Activated naive CD8-positive, alpha-beta T cell treated with anti-CD3 and anti-CD28 coated beads, Interleukin-2, amount 10 ng/mL, durations not matched to agents 7 days and 5 days (primary cell): ENCODE measurements around the gene MOG. TPM values are rescaled to one million over a fixed set of nuclear protein-coding genes. Genes with fewer than 3 reads are reported as not detected.
"Not testable (repeated sequence)": the region's sequence is repeated elsewhere in the genome, so short reads cannot be mapped to it uniquely, and the experiment has no call there.

ENCODE experiments used
- ATAC-seq: fragments of 150-1000 bp; cut with Tn5 transposase; one replicate; pipeline ENCODE4 v1.10.0; 2021; ENCODE audit warnings: low read depth, moderate library complexity
- POLR2A ChIA-PET: fragments of 350-600 bp; sonication (Branson Sonifier 250); formaldehyde crosslinking; loops from one replicate; lab custom pipeline; 2021; ENCODE audit warnings: antibody characterized with exemption; lab: Charles Lee
- DNase-seq: peaks from one replicate; pipeline ENCODE4 v3.0.0; 2021
- H3K27ac Mint-ChIP-seq: one replicate; pipeline ENCODE4 v1.8.0; 2022; ENCODE audit warnings: mild to moderate bottlenecking, mixed read lengths
- H3K27me3 Mint-ChIP-seq: one replicate; pipeline ENCODE4 v1.8.0; 2022; ENCODE audit warnings: mild to moderate bottlenecking, moderate library complexity, mixed read lengths
- H3K36me3 Mint-ChIP-seq: one replicate; pipeline ENCODE4 v1.8.0; 2021; ENCODE audit warnings: mild to moderate bottlenecking, mixed read lengths
- H3K4me1 Mint-ChIP-seq: one replicate; pipeline ENCODE4 v1.8.0; 2021; ENCODE audit warnings: mixed read lengths
- H3K4me3 Mint-ChIP-seq: one replicate; pipeline ENCODE4 v1.8.0; 2022; ENCODE audit warnings: mild to moderate bottlenecking, moderate library complexity, mixed read lengths
- H3K9me3 Mint-ChIP-seq: one replicate; pipeline ENCODE4 v1.8.0; 2021; ENCODE audit warnings: mixed read lengths
- total RNA-seq, 2 experiments: library from RNA; stranded (reverse); gene quantifications; one replicate each; pipeline ENCODE4 v1.2.3, GENCODE V29; 2021

The MOG gene
- total RNA-seq, 2 experiments from 2014 or later: not detected

- Mint-ChIP-seq H3K9me3 (no peaks in the 10 kb centered on the region), H3K4me1 (peaks cover 8% of the 10 kb centered on the region), H3K36me3 (no peaks in the 10 kb centered on the region), H3K4me3 (no peak overlapping the region), H3K27ac (no peak overlapping the region), H3K27me3 (peaks cover 8% of the 10 kb centered on the region)
- no peak for DNase-seq
- no peak for ATAC-seq
- POLR2A ChIA-PET: no interaction called here
These were observed 4.7 kb upstream of the MOG start for GRCh38 chr6:29652198-29652584.

GRCh38 chr6:29653452-29654038, 3.3 kb upstream of the MOG start:
- Mint-ChIP-seq H3K27me3 (peaks cover 15% of the 10 kb centered on the region), H3K4me1 (peaks cover 8% of the 10 kb centered on the region), H3K9me3 (no peaks in the 10 kb centered on the region), H3K36me3 (no peaks in the 10 kb centered on the region), H3K27ac (no peak overlapping the region), H3K4me3 (no peak overlapping the region)
- no peak for ATAC-seq
- POLR2A ChIA-PET: no interaction called here
- DNase-seq: no peak

DNA sequence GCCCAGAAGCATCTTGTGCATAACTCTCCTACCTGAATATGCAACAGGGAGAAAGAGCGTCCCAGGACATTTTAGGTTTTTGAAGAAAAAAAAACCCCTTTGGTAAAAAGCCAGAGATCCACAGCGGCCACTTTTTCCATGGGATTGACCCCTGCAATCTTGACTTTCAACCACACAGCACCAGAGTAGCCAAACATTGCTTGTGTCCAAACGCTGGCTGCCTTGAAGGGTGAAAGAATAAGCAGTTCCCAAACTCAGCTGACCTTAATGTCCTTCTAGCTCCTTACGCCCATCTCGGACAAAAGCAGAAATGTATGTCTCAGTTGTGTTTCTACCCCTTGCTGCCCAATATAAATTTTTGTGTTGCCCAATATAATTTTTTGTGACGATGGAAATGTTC, 1.2 kb upstream of the MOG start:
- no peak overlapping the region for H3K27ac Mint-ChIP-seq
- peaks cover 2% of the 10 kb centered on the region for H3K4me1 Mint-ChIP-seq
- no peaks in the 10 kb centered on the region for H3K36me3 Mint-ChIP-seq
- ATAC-seq (no peak), DNase-seq (no peak)
- POLR2A ChIA-PET: no interaction called here
- H3K4me3 Mint-ChIP-seq: no peak overlapping the region
- H3K27me3 Mint-ChIP-seq: peaks cover 18% of the 10 kb centered on the region
- no peaks in the 10 kb centered on the region for H3K9me3 Mint-ChIP-seq

DNA sequence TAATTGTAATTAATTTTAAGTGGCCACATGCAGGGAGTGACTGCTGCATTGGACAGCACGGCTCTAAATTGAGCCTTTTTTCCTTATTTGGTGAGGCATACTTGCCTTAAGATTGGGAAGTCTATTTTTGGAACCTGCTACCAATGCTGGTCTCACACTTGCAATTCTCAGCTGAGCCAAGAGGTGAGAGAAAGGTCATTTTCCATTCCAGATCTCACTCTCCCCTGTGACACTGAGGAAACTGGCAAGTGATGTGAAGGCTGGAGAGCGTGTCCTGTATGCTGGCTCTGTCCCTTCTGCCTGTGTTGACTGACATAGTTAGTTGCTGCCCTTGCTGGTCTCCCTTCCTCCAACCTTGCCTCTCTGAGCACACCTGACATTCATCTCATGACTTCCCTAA, 735 bp upstream of the MOG start:
- no peak overlapping the region for H3K27ac Mint-ChIP-seq
- peaks cover 21% of the 10 kb centered on the region for H3K27me3 Mint-ChIP-seq
- peaks cover 2% of the 10 kb centered on the region for H3K4me1 Mint-ChIP-seq
- no peak for DNase-seq
- H3K9me3 Mint-ChIP-seq: no peaks in the 10 kb centered on the region
- POLR2A ChIA-PET: no interaction called here
- no peak for ATAC-seq
- H3K4me3 Mint-ChIP-seq: no peak overlapping the region
- no peaks in the 10 kb centered on the region for H3K36me3 Mint-ChIP-seq

- ATAC-seq: no peak
- Mint-ChIP-seq H3K27me3 (peaks cover 28% of the 10 kb centered on the region), H3K27ac (no peak overlapping the region), H3K36me3 (no peaks in the 10 kb centered on the region), H3K4me1 (peaks cover 1% of the 10 kb centered on the region), H3K4me3 (no peak overlapping the region), H3K9me3 (no peaks in the 10 kb centered on the region)
- POLR2A ChIA-PET: interaction anchor here (0.7 kb wide), 1 partner anchor 92 kb away, joined by 3 read pairs; no protein-coding TSS in a partner anchor
- no peak for DNase-seq
These were observed 4.2 kb downstream of the MOG start for GRCh38 chr6:29661071-29661470.

- H3K27ac Mint-ChIP-seq, DNase-seq, H3K4me1 Mint-ChIP-seq, H3K36me3 Mint-ChIP-seq, H3K4me3 Mint-ChIP-seq, ATAC-seq, H3K9me3 Mint-ChIP-seq: not testable (repeated sequence)
- peaks cover 26% of the 10 kb centered on the region for H3K27me3 Mint-ChIP-seq
- POLR2A ChIA-PET: interaction anchor here (0.7 kb wide), 1 partner anchor 92 kb away, joined by 3 read pairs; no protein-coding TSS in a partner anchor
These were observed 4.7 kb downstream of the MOG start for GRCh38 chr6:29661502-29662141.

- ATAC-seq (no peak), DNase-seq (no peak)
- Mint-ChIP-seq H3K4me3 (no peak overlapping the region), H3K27me3 (peaks cover 19% of the 10 kb centered on the region), H3K27ac (no peak overlapping the region), H3K4me1 (peaks cover 2% of the 10 kb centered on the region), H3K9me3 (no peaks in the 10 kb centered on the region), H3K36me3 (no peaks in the 10 kb centered on the region)
- POLR2A ChIA-PET: no interaction called here
These were observed 6.6 kb downstream of the MOG start for GRCh38 chr6:29663300-29664042.

GRCh38 chr6:29665942-29666825, 9.3 kb downstream of the MOG start:
- H3K36me3 Mint-ChIP-seq: no peaks in the 10 kb centered on the region
- no peaks in the 10 kb centered on the region for H3K9me3 Mint-ChIP-seq
- no peak overlapping the region for H3K27ac Mint-ChIP-seq
- ATAC-seq (no peak), DNase-seq (no peak)
- H3K4me3 Mint-ChIP-seq: no peak overlapping the region
- POLR2A ChIA-PET: no interaction called here
- H3K4me1 Mint-ChIP-seq: peaks cover 2% of the 10 kb centered on the region
- H3K27me3 Mint-ChIP-seq: peaks cover 13% of the 10 kb centered on the region

DNA sequence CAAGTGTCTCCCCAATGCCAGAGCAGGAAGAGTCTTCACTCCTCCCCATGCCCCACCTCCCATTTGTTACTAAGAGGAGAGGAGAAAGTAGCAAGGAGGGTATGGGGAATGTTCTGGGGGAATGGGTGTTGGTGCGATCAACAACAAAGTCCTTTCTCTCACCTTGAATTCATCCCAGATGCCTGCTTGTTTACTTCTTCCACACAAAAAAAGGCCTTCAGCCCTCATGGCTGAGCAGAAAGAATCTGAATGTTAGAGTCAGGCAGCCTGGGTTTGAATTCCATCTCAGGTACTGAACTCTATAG, 9.9 kb downstream of the MOG start:
- H3K36me3 Mint-ChIP-seq: peaks cover 2% of the 10 kb centered on the region
- no peaks in the 10 kb centered on the region for H3K9me3 Mint-ChIP-seq
- peaks cover 2% of the 10 kb centered on the region for H3K4me1 Mint-ChIP-seq
- no peak overlapping the region for H3K27ac Mint-ChIP-seq
- POLR2A ChIA-PET: no interaction called here
- peaks cover 11% of the 10 kb centered on the region for H3K27me3 Mint-ChIP-seq
- DNase-seq (no peak), ATAC-seq (no peak)
- no peak overlapping the region for H3K4me3 Mint-ChIP-seq

DNA sequence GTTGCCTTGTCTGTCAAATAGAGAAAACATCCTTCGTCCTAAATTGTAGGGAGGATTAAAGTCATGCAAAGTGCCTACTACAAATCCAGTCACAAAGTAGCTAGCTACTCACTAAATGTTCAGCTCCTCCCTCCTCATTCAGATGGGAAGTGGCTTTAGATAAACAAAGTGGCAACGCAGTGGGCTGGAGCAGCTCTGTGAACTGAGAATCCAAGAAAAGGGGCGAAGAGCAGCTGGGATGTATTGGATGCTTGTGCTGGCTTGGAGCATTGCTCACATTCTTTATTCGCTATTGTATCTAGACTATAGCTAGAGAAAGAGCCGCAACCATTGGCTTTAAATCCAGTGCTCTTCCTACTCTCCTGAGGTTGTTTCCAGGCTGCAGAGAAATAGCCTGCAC, 10.3 kb downstream of the MOG start:
- POLR2A ChIA-PET: no interaction called here
- no peak for ATAC-seq
- peaks cover 2% of the 10 kb centered on the region for H3K36me3 Mint-ChIP-seq
- H3K4me3 Mint-ChIP-seq: no peak overlapping the region
- peaks cover 11% of the 10 kb centered on the region for H3K27me3 Mint-ChIP-seq
- DNase-seq: no peak
- peaks cover 2% of the 10 kb centered on the region for H3K4me1 Mint-ChIP-seq
- H3K9me3 Mint-ChIP-seq: no peaks in the 10 kb centered on the region
- no peak overlapping the region for H3K27ac Mint-ChIP-seq

GRCh38 chr6:29671026-29671425, 14.1 kb downstream of the MOG start:
- H3K36me3 Mint-ChIP-seq: peaks cover 14% of the 10 kb centered on the region

GRCh38 chr6:29672116-29672515, 15.2 kb downstream of the MOG start:
- POLR2A ChIA-PET, DNase-seq, H3K27me3 Mint-ChIP-seq, H3K4me3 Mint-ChIP-seq, H3K4me1 Mint-ChIP-seq, H3K9me3 Mint-ChIP-seq, ATAC-seq, H3K27ac Mint-ChIP-seq: not testable (repeated sequence)
- peaks cover 14% of the 10 kb centered on the region for H3K36me3 Mint-ChIP-seq

More at GRCh38 chr6:29671026-29671425, 14.1 kb downstream of the MOG start:
- POLR2A ChIA-PET: no interaction called here
- Mint-ChIP-seq H3K27me3 (no peaks in the 10 kb centered on the region), H3K4me1 (peaks cover 3% of the 10 kb centered on the region), H3K4me3 (no peak overlapping the region), H3K27ac (no peak overlapping the region), H3K9me3 (no peaks in the 10 kb centered on the region)
- DNase-seq (no peak), ATAC-seq (no peak)

- POLR2A ChIA-PET: no interaction called here
- H3K9me3 Mint-ChIP-seq: no peaks in the 10 kb centered on the region
- no peak overlapping the region for H3K4me3 Mint-ChIP-seq
- H3K4me1 Mint-ChIP-seq: peaks cover 15% of the 10 kb centered on the region
- ATAC-seq (no peak), DNase-seq (no peak)
- H3K27ac Mint-ChIP-seq: no peak overlapping the region
- H3K27me3 Mint-ChIP-seq: no peaks in the 10 kb centered on the region
- peaks cover 14% of the 10 kb centered on the region for H3K36me3 Mint-ChIP-seq
These were observed 16.3 kb downstream of the MOG start for GRCh38 chr6:29673161-29673560.
